Measurements from ENCODE around the gene EGFL8. TPM values are rescaled to one million over a fixed set of nuclear protein-coding genes. Genes with fewer than 3 reads are reported as not detected.

Gene EGFL8
- total and polyA plus RNA-seq, 9 of the 15 experiments (the other 6 are each of a cell fraction or from before 2014, with no cell fraction given): 2.2 to 47.4 (median 14.2) TPM

GRCh38 chr6:32198866-32199265 lies 34.5 kb downstream of the EGFL8 start:
- peaks cover 5 to 6% of the 10 kb centered on the region in 2 experiments; a peak in 4 of 5 replicates for H3K27me3 ChIP-seq (ENCODE audit: control insufficient read depth in 2 of 2, insufficient read depth in 2 of 2, low read length in 2 of 2)
- H3K27ac ChIP-seq (ENCODE audit: extremely low read depth, low read depth, low read length): no peak overlapping the region
- H3K9me3 ChIP-seq (replicated peaks; ENCODE audit: control insufficient read depth, insufficient read depth, low read depth, low read length): no peaks in the 10 kb centered on the region
- H3K9ac ChIP-seq (ENCODE audit: insufficient read depth in 1 of 2, low read depth in 2 of 2, low read length in 2 of 2): 0 out of 4 replicates have a peak overlapping the region, but pooled peaks of 1 of the 2 experiments have one; percentile 9
- CTCF ChIA-PET (ENCODE audit: low intra/inter-chr PET ratio): no interaction called here
- H4K20me1 ChIP-seq (replicated peaks; ENCODE audit: control insufficient read depth, insufficient read depth, low read length): no peaks in the 10 kb centered on the region
- in situ Hi-C loops (cut with MboI) (no loop called here), intact Hi-C loops (cut with micrococcal nuclease) (loop anchor here (5.0 to 10.0 kb wide), 2 partner anchors 294 to 773 kb away; partner anchors contain the start of gene ZBTB12)
- no peak for DNase-seq (ENCODE audit: extremely low read depth in 1 of 4, low spot score in 3 of 4)
- peaks cover 28 to 44% of the 10 kb centered on the region in 2 experiments for H3K4me1 ChIP-seq (replicated peaks in 1 of 2; ENCODE audit: control insufficient read depth in 2 of 2, insufficient read depth in 2 of 2, low read length in 2 of 2)
- BruUV-seq (replicated peaks): no TSS peak
- POLR2A ChIA-PET: interaction anchor here (0.7 kb wide), 1 partner anchor 10 kb away, joined by 5 read pairs; no protein-coding TSS in a partner anchor
- H3K4me3 ChIP-seq: no peak overlapping the region
- TF ChIP-seq BCOR (IDR thresholded peaks at IDR 0.05): 0 out of 2 replicates have a peak, but pooled peaks have one; percentile 37
- TF ChIP-seq ZNF75A (CRISPR knock-in tag; IDR thresholded peaks at IDR 0.05): no peak
- no peak for TF ChIP-seq ARID3A (IDR thresholded peaks at IDR 0.05; ENCODE audit: borderline replicate concordance, low read depth, low read length)
- no peaks in the 10 kb centered on the region for H3K9me1 ChIP-seq (ENCODE audit: control insufficient read depth, insufficient read depth, low read length)
- H3K79me2 ChIP-seq (ENCODE audit: control insufficient read depth, insufficient read depth, low read length): peaks cover 9% of the 10 kb centered on the region; the same call in 2 of the 3 replicates
- 73% methylated on average over 17 of the region's 17 CpGs for WGBS (ENCODE audit: insufficient coverage, low coverage, missing lambda C conversion rate)
- no peaks in the 10 kb centered on the region for H3K36me3 ChIP-seq (ENCODE audit: control insufficient read depth, insufficient read depth, low read length)
- ATAC-seq: no peak
- FAIRE-seq: no peak
- H3K4me2 ChIP-seq (ENCODE audit: insufficient read depth, low read length): no peak overlapping the region
- no peak overlapping the region for H2AFZ ChIP-seq (ENCODE audit: low read depth, low read length)

All from K562 (cell line).